Gastrocnemius medialis (tissue), 4 donors: ENCODE data around the gene FHOD1.

ENCODE experiments used
- POLR2A ChIP-seq, 2 donors: fragments of 450-650 bp; IDR thresholded peaks; one replicate each; pipeline ENCODE4 v1.6.1; 2017; ENCODE audit warnings: antibody characterized with exemption in 2 of 2, mild to moderate bottlenecking in 2 of 2, moderate library complexity in 2 of 2
- TF ChIP-seq, protein P1 (sequence below), 5 experiments: fragments of 450-650 bp in 3 of 5; fragments of 200-600 bp in 2 of 5; sonication (generic) in 2 of 5; IDR thresholded peaks in 4 of 5; conservative IDR thresholded peaks in 1 of 5; 1 replicate in 4 of 5; 2 replicates in 1 of 5; pipeline ENCODE4 v1.5.1; 2016 to 2019; ENCODE audit warnings: antibody characterized with exemption in 5 of 5, mild to moderate bottlenecking in 3 of 5, moderate library complexity in 3 of 5

DNA sequence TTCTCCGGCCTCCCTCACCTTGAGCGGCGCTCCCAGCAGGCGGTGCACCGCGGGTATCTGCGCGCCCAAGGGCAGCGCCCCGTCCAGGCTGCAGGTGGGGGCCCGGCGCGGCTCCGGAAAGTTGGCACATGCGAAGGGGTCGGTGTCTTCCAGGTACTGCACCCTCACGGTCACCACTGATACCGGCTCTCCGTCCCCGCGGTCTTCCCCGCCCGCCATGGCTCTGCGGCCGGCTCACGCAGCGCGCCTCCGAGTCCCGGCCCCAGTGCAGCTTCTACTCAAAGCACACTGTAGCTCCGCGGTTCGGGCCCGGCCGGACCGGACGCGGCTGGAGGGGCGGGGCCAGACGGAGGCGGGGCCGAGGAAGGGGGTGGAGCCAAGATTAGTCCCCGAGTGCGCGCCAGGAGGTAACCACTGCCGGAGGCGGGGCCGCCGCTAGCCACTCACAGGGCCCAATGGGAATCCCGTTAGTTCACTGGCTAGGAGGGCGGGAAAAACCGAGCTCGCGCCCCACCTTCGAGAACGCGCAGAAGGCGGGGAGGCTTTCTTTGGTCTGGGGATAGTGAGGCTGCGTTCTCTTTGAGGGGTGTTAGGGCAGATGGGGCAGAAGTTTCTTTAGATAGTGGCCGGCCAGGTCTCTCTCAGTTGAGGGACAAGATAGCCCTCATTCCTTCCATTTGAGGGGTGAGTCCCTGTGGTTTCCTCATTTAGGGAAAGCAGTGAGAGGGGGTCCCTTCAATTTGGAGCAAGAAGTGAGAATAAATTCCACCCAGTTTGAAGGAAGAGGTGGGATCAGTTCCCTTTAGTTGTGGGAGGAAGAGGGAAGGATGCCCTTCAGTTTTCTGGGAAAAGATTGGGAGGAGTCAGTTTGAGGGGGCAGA, at the start of gene FHOD1:
- TF ChIP-seq, protein P1, sequence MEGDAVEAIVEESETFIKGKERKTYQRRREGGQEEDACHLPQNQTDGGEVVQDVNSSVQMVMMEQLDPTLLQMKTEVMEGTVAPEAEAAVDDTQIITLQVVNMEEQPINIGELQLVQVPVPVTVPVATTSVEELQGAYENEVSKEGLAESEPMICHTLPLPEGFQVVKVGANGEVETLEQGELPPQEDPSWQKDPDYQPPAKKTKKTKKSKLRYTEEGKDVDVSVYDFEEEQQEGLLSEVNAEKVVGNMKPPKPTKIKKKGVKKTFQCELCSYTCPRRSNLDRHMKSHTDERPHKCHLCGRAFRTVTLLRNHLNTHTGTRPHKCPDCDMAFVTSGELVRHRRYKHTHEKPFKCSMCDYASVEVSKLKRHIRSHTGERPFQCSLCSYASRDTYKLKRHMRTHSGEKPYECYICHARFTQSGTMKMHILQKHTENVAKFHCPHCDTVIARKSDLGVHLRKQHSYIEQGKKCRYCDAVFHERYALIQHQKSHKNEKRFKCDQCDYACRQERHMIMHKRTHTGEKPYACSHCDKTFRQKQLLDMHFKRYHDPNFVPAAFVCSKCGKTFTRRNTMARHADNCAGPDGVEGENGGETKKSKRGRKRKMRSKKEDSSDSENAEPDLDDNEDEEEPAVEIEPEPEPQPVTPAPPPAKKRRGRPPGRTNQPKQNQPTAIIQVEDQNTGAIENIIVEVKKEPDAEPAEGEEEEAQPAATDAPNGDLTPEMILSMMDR (IDR thresholded peaks at IDR 0.05 in 4 of 5, conservative IDR thresholded peaks at IDR 0.05 in 1 of 5) = peak in 1 of 5 experiments; percentile 6
- peak; percentile 86 to 93 for TF ChIP-seq POLR2A (IDR thresholded peaks at IDR 0.05)
